T-helper 22 cell (primary cell): ENCODE results near the gene ATP5F1C.
A peak's percentile ranks its signal among the peaks of the same experiment; 100 is the strongest.
"Not testable (repeated sequence)": the region's sequence is repeated elsewhere in the genome, so short reads cannot be mapped to it uniquely, and the experiment has no call there.

Source experiments
- DNase-seq: peaks from one replicate; pipeline ENCODE4 v3.0.0-alpha.2; 2020; ENCODE audit warnings: low read depth

The ATP5F1C gene

DNA sequence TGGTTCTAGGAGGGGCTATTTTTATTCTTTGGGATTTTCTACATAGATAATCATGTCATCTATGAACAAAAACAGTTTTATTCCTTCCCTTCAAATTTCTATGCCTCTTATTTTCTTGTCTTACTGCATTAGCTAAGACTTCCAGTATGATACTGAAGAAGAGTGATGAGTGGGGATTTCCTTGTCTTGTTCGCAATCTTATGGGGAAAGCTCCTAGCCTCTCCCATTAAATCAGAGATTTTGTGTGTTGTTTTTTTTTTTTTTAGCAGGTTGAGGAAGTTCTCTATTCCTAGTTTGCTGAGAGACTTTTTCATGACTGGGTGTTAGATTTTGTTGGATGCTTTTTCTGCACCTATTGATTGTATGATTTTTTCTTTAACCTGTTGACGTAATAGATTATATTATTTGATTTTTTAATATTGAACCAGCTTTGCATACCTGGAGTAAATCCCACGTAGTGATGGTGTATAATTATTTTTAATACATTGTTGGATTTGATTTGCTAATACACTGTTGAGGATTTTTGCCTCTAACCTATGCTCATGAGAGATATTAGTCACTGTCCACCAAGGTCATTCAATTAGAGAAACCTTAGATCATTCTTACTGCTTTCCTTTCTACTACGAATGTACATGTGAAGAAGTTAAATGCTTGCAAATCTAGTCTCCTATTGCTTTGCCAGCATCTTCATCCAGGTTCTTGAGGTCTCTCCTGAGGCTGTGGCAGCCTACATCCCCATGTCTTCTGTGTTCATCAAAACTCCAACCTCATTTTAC is 6.5 kb downstream of the ATP5F1C start:
- DNase-seq: no peak

DNA sequence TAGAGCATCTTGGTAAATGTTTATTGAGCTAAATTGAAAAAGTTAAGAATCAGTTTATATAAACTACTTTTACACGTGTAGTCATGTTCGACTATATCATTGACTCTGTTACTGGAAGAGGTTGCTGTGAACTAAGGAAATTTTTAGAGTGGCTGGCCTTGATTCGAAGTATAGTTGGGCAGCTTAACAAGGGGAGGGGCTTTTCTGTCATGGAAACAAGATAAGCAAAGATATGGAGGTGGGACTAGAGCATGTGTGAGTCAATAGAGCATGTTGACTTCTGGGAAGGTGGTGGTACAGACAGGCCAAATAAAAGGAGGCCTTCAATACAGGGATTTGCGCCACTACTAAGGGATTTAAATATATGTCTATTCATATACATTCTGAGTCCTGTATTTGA is 7.6 kb downstream of the ATP5F1C start:
- DNase-seq: no peak

DNA sequence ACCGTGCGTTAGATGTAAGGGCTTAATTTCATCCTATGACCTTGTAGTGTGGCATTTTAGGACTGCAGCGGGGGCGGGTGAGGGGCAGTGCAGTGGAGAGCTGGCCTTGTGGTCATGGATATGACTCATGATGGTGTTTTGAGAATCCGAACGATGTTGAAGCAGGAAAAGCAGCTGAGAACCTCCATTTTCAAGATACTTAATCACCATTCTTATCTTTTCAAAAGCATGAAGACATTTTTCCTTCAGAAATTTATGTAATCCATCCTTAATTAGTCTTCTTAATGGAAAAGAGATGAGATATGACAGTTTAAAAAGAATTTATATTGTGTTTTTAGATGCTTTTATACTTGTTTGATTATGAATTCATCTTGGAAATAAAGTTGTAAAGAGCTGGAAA is 9.6 kb downstream of the ATP5F1C start:
- no peak for DNase-seq

DNA sequence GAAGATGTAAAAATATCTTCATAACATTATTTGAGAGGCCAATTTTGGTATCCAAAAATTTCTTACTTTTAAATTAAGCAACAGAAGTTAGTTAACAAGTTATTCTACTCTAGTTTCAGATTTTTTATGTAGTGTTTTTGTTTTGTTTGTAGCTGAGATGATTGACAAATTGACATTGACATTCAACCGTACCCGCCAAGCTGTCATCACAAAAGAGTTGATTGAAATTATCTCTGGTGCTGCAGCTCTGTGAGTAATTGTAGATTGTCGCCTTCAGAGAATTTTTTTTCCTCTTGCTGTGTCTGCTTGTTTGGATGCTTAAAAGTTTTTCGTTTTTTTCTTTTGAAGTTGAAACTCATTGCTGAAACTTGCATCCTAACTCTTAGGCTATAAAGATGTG is 14.6 kb downstream of the ATP5F1C start:
- DNase-seq: no peak

DNA sequence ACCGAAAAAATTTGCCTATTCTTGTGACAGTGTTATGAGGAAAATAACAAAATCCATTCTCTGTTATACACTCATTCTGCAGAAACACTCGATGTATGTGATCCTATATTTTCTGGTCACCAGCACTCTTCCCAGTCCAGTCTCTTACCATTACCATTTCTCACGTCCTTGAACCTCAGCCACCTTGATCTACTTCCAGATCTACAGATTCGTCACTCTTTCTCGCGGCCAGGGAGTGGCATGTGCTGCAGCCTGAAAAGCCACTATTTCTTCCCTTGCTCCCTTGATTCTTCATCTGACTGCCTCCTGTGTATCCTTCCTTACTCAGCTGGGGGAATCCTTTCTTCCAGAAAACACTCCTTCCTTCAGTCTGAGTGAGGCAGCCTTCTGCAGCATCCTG is 16.2 kb downstream of the ATP5F1C start:
- no peak for DNase-seq

DNA sequence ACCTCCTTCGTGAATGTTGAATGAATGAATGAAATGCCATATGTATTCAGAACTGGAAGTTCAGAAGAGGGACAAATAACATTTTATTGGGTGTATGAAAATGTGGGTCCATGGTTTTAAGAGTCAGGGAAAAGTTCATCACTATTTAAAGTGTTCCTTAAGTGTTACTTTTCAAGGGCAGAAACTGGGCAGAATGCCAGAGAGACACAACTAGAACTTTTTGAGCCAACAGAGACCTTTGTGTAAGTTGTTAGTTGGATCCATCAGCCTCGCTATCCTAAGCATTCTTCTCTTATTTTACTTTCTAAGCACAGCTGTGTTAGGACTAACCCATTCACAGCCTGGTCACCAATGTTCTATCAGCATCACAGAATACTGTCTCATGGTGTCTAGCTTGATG is 16.8 kb downstream of the ATP5F1C start:
- DNase-seq: no peak

DNA sequence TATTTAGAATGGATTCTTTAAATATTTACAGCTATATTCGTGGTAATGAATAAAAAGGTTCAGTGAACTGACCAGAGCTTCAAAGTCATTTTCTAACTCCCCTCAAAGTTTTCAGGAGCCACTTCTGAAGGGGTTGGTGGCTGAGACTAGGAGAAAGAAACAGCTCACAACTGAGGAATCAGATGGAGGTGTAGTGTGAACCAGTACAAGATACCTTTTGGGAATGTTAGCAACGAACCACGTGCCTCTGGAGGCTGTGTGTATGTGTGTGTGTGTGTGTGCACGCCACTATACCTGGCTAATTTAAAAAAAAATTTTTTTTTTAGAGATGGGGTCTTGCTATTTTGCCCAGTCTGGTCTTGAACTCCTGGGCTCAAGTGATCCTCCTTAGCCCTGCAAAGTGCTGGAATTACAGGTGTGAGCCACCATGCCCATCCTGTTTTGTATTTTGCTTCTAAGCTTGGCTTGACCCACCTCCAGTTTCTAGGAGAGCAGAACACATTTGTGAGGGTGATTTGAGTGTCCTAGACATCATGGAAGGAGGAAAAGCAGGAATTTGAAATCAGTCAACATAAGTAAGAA is 20.8 kb downstream of the ATP5F1C start:
- no peak for DNase-seq

DNA sequence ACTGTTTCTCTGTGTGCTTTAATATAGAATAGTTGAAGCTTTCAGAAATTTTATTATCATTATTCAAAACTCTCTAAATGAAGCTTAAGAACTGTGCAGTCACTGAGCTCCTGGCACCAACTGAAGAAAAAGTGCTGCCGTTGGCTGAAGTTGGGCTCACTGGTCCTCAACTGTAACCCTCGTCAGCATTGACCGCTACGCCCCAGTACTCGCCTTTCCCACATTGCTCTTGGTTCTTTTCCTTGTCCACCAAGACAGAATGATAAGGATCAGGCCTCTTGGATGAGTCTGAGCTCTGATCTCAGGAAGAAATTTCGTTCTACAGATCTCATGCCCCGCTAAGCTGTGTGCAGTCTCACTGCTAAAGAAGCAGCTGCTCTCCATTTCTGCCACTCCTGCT is 22.5 kb downstream of the ATP5F1C start:
- no peak for DNase-seq

DNA sequence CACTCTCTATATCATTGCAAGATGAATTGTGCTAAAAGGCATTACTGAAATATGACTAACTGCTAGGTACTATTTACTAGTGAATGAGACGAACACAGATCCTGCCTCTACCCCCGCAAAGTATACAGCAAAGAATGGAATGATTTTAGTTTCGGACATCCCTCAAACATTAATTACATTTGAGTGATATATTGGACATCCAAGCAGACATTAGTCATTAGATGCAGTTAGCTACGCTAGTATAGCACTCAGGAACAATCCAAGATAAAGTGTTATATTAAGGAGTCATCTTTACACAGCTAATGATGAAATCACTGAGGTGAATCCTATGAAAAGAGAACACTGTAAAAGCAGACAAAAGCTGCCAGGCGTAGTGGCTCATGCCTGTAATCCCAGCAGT is 23.0 kb downstream of the ATP5F1C start:
- DNase-seq: no peak

DNA sequence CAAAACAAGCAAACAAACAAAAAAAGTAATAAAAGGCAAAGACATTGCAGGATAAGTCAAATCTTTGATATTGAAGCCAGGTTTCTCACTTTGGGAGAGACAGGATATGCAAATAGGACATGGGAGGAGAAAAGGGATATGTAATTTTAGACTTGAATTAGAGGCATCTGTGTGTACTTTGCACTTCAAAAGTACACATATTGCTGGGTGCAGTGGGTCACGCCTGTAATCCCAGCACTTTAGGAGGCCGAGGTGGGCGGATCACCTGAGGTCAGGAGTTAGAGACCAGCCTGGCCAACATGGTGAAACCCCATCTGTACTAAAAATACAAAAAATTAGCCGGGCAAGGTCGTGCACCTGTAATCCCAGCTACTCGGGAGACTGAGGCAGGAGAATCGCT is 23.8 kb downstream of the ATP5F1C start:
- not testable (repeated sequence) for DNase-seq

DNA sequence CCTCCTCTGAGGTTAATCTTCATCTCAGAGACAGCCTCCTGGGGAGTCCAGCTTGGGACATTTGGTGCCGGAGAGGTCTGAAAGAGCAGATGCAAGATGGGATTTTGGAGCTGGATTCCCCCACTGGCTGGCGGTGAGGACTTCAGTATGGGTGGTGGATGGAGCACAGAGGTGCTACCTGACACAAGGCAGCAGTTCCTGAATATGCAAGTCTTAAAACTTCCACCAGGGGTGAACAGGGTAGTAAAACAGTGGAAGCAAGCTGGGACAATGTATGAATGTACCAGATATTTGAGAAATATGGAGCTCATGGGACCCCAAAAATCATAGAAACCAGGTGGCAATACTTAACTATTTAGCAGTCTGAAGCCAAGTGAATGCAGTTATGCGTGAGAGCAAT is 25.5 kb downstream of the ATP5F1C start:
- no peak for DNase-seq

DNA sequence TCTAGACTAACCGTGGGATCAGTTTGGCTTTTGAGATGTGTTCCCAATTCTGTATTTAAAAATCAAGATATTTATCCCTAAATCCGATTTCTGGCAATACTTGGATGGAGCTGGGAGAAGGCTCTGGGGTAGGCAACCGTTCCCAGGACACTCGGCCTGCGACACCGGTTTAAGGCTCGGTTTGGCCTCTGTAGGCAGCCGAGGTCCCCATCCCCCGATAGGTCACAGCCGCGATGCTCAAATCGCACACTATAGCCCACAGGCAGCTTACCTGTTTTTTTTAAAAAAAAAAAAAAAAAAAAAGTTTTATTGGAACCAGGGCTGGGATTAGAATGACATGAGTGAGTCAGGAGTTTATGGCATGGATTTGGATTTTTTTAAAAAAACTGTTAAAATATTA is 29.6 kb downstream of the ATP5F1C start:
- no peak for DNase-seq

DNA sequence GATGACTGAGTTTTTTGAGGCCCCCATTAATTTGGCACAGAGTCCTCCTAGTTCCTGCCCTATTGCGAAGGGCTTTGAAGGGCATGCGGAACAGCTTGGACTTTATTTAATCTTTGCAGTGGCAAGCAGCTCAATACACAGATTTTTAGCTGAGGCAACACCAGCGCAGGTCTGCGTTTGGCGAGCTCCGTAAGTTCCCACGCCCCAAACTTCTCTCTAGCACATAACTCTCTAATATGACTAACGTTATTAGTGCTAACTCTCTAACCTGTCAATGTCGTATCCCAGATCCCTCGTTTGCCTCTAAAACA is 30.0 kb downstream of the ATP5F1C start:
- DNase-seq: no peak

DNA sequence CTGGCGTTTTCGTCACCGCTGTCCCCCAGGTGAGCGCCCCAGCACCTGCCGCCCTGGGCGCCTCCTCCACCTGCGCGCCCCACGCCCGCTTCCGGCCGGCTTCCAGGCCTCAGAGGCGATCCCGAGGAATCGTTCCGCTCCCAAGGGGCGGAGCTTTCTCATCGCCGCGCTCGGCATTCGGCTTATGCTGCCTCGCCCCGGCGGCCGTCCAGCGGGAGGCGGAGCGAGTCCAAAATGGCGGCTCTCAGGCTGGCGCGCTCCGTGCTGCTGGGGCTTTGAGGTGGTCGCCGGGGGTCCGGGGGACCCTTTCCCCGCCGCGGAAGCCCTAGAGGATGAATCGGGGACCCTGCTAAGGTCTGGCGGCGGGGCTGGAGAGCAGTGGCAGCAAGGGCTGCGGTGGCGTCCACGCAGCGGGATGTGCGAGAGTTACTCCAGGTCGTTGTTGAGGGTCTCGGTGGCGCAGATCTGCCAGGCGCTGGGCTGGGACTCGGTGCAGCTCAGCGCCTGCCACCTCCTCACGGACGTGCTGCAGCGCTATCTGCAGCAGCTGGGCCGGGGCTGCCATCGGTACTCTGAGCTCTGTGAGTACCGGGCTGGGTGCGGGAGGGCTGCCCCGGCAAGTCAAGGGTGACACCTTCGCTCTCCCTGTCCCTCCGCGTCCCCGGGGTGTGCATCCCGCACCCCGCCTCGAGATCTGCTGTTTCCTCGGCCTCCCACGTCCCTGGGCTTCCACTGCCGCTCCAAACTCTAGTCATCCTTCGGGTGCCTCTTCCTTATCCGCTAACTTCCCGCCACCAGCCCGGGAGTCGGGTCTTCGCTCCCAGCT is 30.5 kb downstream of the ATP5F1C start, which contains the start of gene TAF3:
TSS of gene TAF3 (plus strand) at position 211 of the 826 bp plus-strand sequence. CDS start at position 416, 205 bp downstream.
- peak; percentile 81 for DNase-seq

DNA sequence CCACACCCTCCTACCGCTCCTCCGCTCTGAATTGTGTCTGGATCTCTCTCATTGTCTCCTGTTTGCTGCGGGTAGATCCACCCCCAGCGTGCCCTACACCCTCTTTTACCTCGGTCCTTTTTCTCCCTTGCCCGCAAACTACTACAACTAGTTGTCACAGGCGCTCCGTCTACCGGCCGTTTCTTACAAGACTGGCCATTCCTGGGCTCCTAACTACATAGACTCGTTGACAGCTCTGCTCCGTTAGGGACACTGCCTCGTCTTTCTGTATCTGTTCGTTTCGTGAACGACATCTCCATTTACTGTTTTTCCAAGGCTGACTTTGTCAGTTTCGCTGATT is 31.1 kb downstream of the ATP5F1C start:
- DNase-seq: no peak

DNA sequence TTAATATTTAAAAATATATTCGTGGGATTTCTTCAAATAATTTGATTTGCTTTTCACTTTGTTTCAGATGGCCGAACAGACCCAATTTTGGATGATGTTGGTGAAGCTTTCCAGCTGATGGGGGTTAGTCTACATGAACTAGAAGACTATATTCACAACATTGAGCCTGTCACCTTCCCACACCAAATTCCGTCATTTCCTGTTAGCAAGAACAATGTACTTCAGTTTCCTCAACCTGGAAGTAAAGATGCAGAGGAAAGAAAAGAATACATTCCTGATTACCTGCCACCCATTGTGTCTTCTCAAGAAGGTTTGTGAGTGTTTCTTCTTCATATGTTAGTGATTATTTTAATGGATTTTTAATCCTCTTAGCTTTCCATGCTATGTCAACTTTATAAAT is 36.3 kb downstream of the ATP5F1C start:
- DNase-seq: no peak

DNA sequence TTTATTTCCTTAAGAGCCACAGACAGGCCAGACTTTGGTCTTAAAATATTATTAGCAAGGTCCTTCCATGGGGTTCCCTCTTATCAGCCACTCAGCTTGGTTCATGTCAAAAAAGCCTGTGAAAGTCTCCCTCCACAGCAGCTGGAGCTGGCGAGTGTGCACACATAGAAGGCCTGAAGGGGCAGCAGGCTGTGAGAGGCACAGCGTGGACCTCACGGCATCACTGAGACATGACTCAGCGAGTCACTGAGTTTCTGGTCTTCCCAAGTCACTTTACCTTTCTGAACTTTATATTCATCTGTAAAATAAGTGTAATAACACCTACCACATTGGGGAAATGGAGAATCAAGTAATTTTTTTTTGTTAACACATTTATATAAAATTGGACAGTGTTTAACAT is 39.0 kb downstream of the ATP5F1C start:
- no peak for DNase-seq

DNA sequence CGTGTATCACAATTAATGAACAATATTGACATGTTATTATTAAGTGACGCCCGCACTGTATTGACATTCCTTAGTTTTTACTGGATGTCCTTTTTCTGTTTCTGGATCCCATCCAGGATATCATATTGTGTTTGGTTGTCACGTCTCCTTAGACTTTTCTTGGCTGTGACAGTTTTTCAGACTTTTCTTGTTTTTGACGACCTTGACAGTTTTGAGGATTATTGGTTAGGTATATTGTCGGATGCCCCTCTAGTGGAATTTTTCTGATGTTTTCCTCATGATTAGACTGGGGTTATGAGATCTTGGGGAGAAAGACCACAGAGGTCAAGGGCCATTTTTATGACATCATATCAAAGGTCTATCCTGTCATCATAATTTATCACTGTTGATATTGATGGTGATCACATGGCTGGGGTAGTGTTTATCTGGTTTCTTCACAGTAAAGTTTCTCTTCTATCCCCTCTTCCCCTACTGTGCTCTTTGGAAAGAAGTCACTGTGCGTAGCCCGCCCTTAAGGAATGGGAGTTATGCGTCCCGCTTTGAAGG is 41.4 kb downstream of the ATP5F1C start:
- DNase-seq: no peak

DNA sequence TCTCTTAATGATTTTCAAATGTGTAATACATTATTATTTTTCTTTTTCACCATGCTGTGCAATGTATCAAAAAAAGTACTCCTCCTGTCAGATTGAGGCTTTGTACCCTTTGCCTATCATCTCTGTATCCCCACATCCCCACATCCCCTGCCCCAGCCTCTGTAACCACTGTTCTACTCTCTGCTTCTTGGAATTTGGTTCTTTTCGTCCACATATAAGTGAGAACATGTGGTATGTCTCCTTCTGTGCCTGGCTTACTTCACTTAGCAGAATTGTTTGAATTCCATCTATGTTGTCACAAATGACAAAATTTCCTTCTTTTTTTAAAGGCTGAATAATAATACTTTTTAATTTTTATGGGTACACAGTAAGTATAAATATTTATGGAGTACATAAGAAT is 44.1 kb downstream of the ATP5F1C start:
- no peak for DNase-seq

DNA sequence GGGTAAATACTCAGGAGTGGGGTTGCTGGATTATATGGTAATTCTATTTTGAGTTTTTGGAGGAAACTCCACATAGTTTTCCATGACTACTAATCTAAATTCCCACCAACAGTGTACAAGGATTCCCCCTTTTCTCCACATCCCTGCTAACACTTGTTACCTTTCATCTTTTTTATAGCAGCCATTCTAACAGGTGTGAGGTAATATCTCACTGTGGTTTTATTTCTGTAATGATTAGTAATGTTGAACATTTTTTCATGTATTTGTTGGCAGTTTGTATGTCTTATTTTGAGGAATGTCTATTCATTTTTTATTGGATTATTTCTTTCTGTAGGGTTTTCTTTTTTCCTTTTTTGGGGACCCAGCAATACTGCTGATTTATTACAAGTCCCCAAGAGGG is 45.2 kb downstream of the ATP5F1C start:
- no peak for DNase-seq

DNA sequence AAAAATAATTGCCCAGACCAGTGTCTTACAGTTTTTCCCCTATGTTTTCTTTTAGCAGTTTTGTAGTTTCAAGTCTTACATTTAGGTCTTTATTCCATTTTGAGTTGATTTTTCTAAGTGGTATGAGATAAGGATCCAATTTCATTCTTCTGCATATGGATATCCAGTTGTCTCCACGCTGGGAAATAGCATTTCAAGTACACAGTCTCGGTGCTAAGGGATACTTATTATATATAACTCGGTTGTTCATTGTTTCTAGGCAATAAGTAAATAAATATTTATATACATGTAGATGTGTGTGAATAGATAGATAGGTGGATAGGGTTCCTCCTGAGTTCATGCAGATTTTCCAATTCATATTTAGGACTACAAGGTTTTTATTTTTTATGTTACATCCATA is 46.3 kb downstream of the ATP5F1C start:
- no peak for DNase-seq

DNA sequence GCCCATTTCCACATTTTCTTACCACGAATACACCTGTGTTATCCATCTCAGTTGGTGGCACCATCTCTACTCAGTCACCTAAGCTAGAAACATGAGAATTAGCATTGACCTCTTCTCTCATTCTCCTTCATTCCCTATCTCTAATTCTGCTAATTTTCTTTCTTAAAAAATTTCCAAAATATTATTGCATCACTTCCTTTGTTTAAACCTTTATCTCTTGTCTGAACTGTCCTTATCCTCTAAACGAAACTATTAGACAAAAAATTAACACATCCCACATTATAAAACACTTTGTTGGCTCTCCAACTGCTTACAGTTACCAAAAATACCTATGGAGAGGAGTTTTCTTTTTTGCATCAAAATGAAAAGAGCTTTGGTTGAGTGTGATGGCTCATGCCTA is 48.6 kb downstream of the ATP5F1C start:
- no peak for DNase-seq

DNA sequence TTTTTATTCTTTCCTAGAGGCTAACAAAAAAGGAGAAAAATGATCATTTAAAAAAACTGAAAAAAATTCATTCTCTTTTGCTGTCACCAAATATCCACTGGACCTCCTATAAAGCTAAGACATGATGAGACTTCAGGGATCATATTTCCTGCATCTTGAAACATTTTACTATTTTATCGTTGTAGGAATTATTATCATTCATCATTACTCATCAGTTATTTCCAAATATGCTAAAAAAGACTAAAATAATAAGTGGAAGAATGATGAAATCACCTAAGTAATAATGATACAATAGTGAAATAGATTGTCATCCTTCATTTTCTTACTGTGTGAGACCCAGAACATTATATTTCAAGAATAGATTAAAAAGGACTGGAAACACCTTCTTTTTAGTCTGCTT is 58.6 kb downstream of the ATP5F1C start:
- DNase-seq: no peak
